Astrocyte (in vitro differentiated cells and primary cell): ENCODE data around the gene CBLC. TPM values are rescaled to one million over a fixed set of nuclear protein-coding genes. Genes with fewer than 3 reads are reported as not detected.
A peak's percentile ranks its signal among the peaks of the same experiment; 100 is the strongest.

Experiments used
- DNase-seq: peaks from one replicate; pipeline ENCODE4 v3.0.0-alpha.2; 2010; ENCODE audit warnings: low read depth
- FAIRE-seq: peaks from 2 replicates; lab custom pipeline; 2011; peaks lifted over from hg19 to GRCh38; lab: Jason Lieb, UNC
- H2AFZ ChIP-seq: 2 replicates; pipeline ENCODE4 v1.6.0; 2012; ENCODE audit warnings: low read depth, low read length, inconsistent platforms
- H3K27ac ChIP-seq: 2 replicates; pipeline ENCODE4 v1.5.1; 2011; ENCODE audit warnings: low read depth, low read length, inconsistent platforms
- H3K27me3 ChIP-seq: 2 replicates; pipeline ENCODE4 v1.6.0; 2011; ENCODE audit warnings: low read length, inconsistent platforms; ENCODE audit not compliant: insufficient read depth
- H3K36me3 ChIP-seq: 2 replicates; pipeline ENCODE4 v1.5.1; 2011; ENCODE audit warnings: low read length, inconsistent platforms; ENCODE audit not compliant: insufficient read depth
- H3K4me1 ChIP-seq: 2 replicates; pipeline ENCODE4 v1.5.1; 2011; ENCODE audit warnings: low read length, inconsistent platforms; ENCODE audit not compliant: insufficient read depth
- H3K4me2 ChIP-seq: 2 replicates; pipeline ENCODE4 v1.6.0; 2012; ENCODE audit warnings: low read length, inconsistent platforms
- H3K4me3 ChIP-seq: 2 replicates; pipeline ENCODE4 v1.5.1; 2011; ENCODE audit warnings: low read depth, mild to moderate bottlenecking, low read length, inconsistent platforms; ENCODE audit not compliant: insufficient read depth
- H3K79me2 ChIP-seq: 2 replicates; pipeline ENCODE4 v1.6.0; 2012; ENCODE audit warnings: mild to moderate bottlenecking, low read length, inconsistent platforms; ENCODE audit not compliant: insufficient read depth
- H3K9ac ChIP-seq: 2 replicates; pipeline ENCODE4 v1.6.0; 2012; ENCODE audit warnings: mild to moderate bottlenecking, low read length, inconsistent platforms
- H3K9me3 ChIP-seq: 2 replicates; pipeline ENCODE4 v1.5.1; 2012; ENCODE audit warnings: low read depth, mild to moderate bottlenecking, low read length, inconsistent platforms; ENCODE audit not compliant: insufficient read depth
- H4K20me1 ChIP-seq: 2 replicates; pipeline ENCODE4 v1.6.0; 2012; ENCODE audit warnings: low read length, inconsistent platforms; ENCODE audit not compliant: insufficient read depth
- H3K27ac Mint-ChIP-seq: one replicate; pipeline ENCODE4 v1.8.0; 2021; ENCODE audit warnings: mild to moderate bottlenecking, mixed read lengths; ENCODE audit not compliant: unreplicated experiment
- H3K27me3 Mint-ChIP-seq: one replicate; pipeline ENCODE4 v1.8.0; 2021; ENCODE audit warnings: low read depth, mixed read lengths; ENCODE audit not compliant: unreplicated experiment
- H3K36me3 Mint-ChIP-seq: one replicate; pipeline ENCODE4 v1.8.0; 2021; ENCODE audit warnings: low read depth, mixed read lengths; ENCODE audit not compliant: unreplicated experiment
- H3K4me1 Mint-ChIP-seq: one replicate; pipeline ENCODE4 v1.8.0; 2021; ENCODE audit warnings: low read depth, mixed read lengths; ENCODE audit not compliant: unreplicated experiment
- H3K4me3 Mint-ChIP-seq: one replicate; pipeline ENCODE4 v1.8.0; 2021; ENCODE audit warnings: mild to moderate bottlenecking, moderate library complexity, mixed read lengths; ENCODE audit not compliant: unreplicated experiment
- H3K9me3 Mint-ChIP-seq: one replicate; pipeline ENCODE4 v1.8.0; 2021; ENCODE audit warnings: mild to moderate bottlenecking, mixed read lengths; ENCODE audit not compliant: unreplicated experiment
- EZH2 ChIP-seq: IDR thresholded peaks from 2 replicates; pipeline ENCODE4 v1.6.1; 2012; ENCODE audit warnings: mild to moderate bottlenecking, low read length, inconsistent platforms; ENCODE audit not compliant: insufficient read depth
- total RNA-seq: library from RNA; stranded (reverse); gene quantifications from 2 replicates; pipeline ENCODE4 v1.2.1, GENCODE V29; 2021
- TF ChIP-seq, protein P1 (sequence below): IDR thresholded peaks from 2 replicates; pipeline ENCODE4 v1.5.1; 2011; ENCODE audit warnings: low read depth, mild to moderate bottlenecking, inconsistent platforms, low read length, moderate library complexity; ENCODE audit not compliant: insufficient read depth

The CBLC gene
- total RNA-seq, 1 donor from 2014 or later, result not detected

DNA sequence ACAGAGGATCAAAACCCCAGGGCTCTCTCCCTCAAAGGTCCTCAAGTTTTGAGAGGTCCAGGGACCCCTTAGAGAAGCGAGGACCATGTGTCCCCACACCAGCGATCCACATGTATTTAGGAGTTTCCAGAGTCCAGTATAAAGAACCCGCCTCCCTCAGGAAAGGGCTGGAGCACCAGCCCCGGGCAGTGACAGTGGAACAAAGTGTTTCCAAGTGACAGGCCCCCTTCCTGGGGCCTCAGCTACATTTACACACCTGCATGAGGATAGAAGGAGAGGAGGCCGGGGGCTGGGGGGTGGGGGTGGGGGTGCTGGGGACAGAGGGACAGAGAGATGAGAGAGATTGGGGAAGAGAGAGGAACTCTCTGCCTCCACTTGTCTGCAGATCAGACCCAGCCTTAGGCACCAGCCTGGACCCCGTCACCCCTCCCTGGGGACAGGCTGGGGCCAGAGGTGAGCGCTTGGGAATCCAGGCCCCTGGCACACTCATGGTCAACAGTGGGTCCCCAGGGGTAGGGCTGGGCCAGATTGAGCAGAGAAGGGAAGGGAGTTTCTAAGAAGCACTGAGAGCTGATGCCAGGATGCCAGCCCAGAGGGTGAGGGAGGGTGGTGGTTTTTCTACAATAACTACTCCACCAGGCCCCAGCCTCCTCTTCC lies 32.0 kb downstream of the CBLC start:
- TF ChIP-seq, protein P1, sequence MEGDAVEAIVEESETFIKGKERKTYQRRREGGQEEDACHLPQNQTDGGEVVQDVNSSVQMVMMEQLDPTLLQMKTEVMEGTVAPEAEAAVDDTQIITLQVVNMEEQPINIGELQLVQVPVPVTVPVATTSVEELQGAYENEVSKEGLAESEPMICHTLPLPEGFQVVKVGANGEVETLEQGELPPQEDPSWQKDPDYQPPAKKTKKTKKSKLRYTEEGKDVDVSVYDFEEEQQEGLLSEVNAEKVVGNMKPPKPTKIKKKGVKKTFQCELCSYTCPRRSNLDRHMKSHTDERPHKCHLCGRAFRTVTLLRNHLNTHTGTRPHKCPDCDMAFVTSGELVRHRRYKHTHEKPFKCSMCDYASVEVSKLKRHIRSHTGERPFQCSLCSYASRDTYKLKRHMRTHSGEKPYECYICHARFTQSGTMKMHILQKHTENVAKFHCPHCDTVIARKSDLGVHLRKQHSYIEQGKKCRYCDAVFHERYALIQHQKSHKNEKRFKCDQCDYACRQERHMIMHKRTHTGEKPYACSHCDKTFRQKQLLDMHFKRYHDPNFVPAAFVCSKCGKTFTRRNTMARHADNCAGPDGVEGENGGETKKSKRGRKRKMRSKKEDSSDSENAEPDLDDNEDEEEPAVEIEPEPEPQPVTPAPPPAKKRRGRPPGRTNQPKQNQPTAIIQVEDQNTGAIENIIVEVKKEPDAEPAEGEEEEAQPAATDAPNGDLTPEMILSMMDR, result no peak
- no peak for TF ChIP-seq EZH2
- no peak overlapping the region for H3K27ac Mint-ChIP-seq

DNA sequence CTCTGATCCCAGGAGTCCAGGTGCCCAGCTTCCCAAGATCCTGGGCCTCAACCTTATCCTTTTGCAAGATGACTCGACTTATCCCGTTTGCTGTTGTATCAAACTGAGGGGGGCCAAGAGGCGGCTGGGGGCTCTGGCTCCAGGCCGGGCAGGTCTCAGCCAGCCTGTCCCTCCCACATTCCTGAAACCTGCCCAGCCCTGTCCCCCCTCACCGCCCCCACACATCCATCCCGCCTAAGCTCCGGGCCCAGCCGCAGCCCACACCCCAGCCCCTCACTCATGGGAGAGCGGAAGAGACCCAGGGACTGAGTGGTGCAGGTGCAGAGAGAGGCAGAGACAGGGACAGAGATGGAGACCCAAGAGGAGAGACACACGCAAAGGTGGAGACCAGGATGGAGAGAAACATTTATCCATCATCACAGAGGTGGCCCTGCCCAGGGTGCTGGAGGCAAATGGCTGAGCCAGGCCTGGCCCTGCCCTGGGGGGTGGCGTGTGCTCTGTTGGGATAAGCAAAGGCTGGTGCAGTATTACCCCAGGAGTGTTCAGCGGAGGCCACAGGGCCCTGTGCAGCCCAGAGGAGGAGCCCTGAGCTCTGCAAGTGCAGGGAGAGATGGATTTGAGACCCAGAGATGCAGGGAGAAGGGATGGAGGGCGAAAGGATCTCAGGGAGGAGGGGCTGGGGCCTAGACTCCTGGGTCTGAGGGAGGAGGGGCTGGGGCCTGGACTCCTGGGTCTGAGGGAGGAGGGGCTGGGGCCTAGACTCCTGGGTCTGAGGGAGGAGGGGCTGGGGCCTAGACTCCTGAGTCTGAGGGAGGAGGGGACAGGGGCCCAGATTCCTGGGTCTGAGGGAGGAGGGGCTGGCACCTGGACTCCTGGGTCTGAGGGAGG lies 32.8 kb downstream of the CBLC start:
- H3K4me3 ChIP-seq, result no peak overlapping the region

More for the DNA sequence above, 32.0 kb downstream of the CBLC start:
- H3K36me3 Mint-ChIP-seq, result peaks cover 7% of the 10 kb centered on the region
- Histone ChIP-seq H3K79me2 (no peaks in the 10 kb centered on the region), H3K4me3 (peak overlapping the region; percentile 60), H4K20me1 (no peaks in the 10 kb centered on the region), H3K36me3 (no peaks in the 10 kb centered on the region), H3K4me1 (peaks cover 14% of the 10 kb centered on the region), H3K27me3 (no peaks in the 10 kb centered on the region), H3K9me3 (no peaks in the 10 kb centered on the region), H2AFZ (peak overlapping the region; percentile 76), H3K4me2 (peak overlapping the region; percentile 98), H3K9ac (peak overlapping the region; percentile 78), H3K27ac (no peak overlapping the region)
- H3K4me1 Mint-ChIP-seq, result peaks cover 3% of the 10 kb centered on the region
- peak overlapping the region; percentile 75 for H3K4me3 Mint-ChIP-seq
- DNase-seq (no peak), FAIRE-seq (no peak)
- peaks cover 2% of the 10 kb centered on the region for H3K9me3 Mint-ChIP-seq
- peaks cover 24% of the 10 kb centered on the region for H3K27me3 Mint-ChIP-seq

More for the DNA sequence above, 32.8 kb downstream of the CBLC start:
- H3K27ac ChIP-seq, result no peak overlapping the region
- H2AFZ ChIP-seq, result no peak overlapping the region
- Mint-ChIP-seq H3K4me1 (peaks cover 3% of the 10 kb centered on the region), H3K4me3 (no peak overlapping the region), H3K27me3 (peaks cover 22% of the 10 kb centered on the region), H3K9me3 (peaks cover 2% of the 10 kb centered on the region), H3K36me3 (peaks cover 7% of the 10 kb centered on the region), H3K27ac (no peak overlapping the region)
- H3K9ac ChIP-seq, result no peak overlapping the region
- no peak overlapping the region for H3K4me2 ChIP-seq
- FAIRE-seq (no peak), DNase-seq (no peak)
- H3K36me3 ChIP-seq, result no peaks in the 10 kb centered on the region
- H4K20me1 ChIP-seq, result no peaks in the 10 kb centered on the region
- H3K79me2 ChIP-seq, result no peaks in the 10 kb centered on the region
- peaks cover 14% of the 10 kb centered on the region for H3K4me1 ChIP-seq
- TF ChIP-seq, protein P1, result no peak
- no peak for TF ChIP-seq EZH2
- no peaks in the 10 kb centered on the region for H3K9me3 ChIP-seq
- no peaks in the 10 kb centered on the region for H3K27me3 ChIP-seq
